GM18868 (cell line): ENCODE measurements around the gene STK35.
"Not testable (repeated sequence)": the region's sequence is repeated elsewhere in the genome, so short reads cannot be mapped to it uniquely, and the experiment has no call there.

Experiments
- ATAC-seq: cut with Tn5 transposase; IDR thresholded peaks from one replicate; pipeline ENCODE4 v1.9.1; 2021; ENCODE audit warnings: mild to moderate bottlenecking, moderate library complexity; ENCODE audit not compliant: unreplicated experiment

Gene STK35

GRCh38 chr20:2179233-2179580 is 77.6 kb downstream of the STK35 start:
- no peak for ATAC-seq

GRCh38 chr20:2179949-2180348 is 78.3 kb downstream of the STK35 start:
- no peak for ATAC-seq

GRCh38 chr20:2183381-2183780 is 81.8 kb downstream of the STK35 start:
- no peak for ATAC-seq

- ATAC-seq: not testable (repeated sequence)
Observed at GRCh38 chr20:2184933-2185332, 83.3 kb downstream of the STK35 start.

- ATAC-seq: no peak
Observed at GRCh38 chr20:2195614-2196013, 94.0 kb downstream of the STK35 start.

- no peak for ATAC-seq
Observed at GRCh38 chr20:2197166-2197565, 95.5 kb downstream of the STK35 start.
